Activated T-helper 2 cell treated with anti-CD3 and anti-CD28 coated beads, Interferon-gamma antibody, Interleukin-2, Interleukin-4, amounts not matched to agents 10 μg/mL and 5 μg/mL and 100 μg/mL, durations not matched to agents 14 hours and 24 hours and 36 hours (primary cell): ENCODE data around the gene CPN2. TPM values are rescaled to one million over a fixed set of nuclear protein-coding genes. Genes with fewer than 3 reads are reported as not detected.
A peak's percentile ranks its signal among the peaks of the same experiment; 100 is the strongest.

Experiments used
- DNase-seq: peaks from one replicate; pipeline ENCODE4 v3.0.0; 2021; ENCODE audit warnings: low spot score
- H3K27ac Mint-ChIP-seq: one replicate; pipeline ENCODE4 v1.8.0; 2021; ENCODE audit warnings: mixed read lengths
- H3K27me3 Mint-ChIP-seq: one replicate; pipeline ENCODE4 v1.8.0; 2021; ENCODE audit warnings: low read depth, mixed read lengths
- H3K36me3 Mint-ChIP-seq: one replicate; pipeline ENCODE4 v1.8.0; 2021; ENCODE audit warnings: low read depth, mixed read lengths
- H3K4me1 Mint-ChIP-seq: one replicate; pipeline ENCODE4 v1.8.0; 2021; ENCODE audit warnings: low read depth, mixed read lengths
- H3K4me3 Mint-ChIP-seq: one replicate; pipeline ENCODE4 v1.8.0; 2021; ENCODE audit warnings: low read depth, mild to moderate bottlenecking, moderate library complexity, mixed read lengths
- H3K9me3 Mint-ChIP-seq: one replicate; pipeline ENCODE4 v1.8.0; 2021; ENCODE audit warnings: mixed read lengths
- intact Hi-C: fragments of 100-400 bp; cut with micrococcal nuclease; formaldehyde crosslinking; loops from one replicate; pipeline ENCODE4 v1.15.1; 2023
- total RNA-seq: library from RNA; stranded (reverse); gene quantifications from 2 replicates; pipeline ENCODE4 v1.2.3, GENCODE V29; 2022

CPN2 gene
- total RNA-seq, 1 donor from 2014 or later = not detected

GRCh38 chr3:194343561-194343893, 7.6 kb downstream of the CPN2 start:
- Mint-ChIP-seq H3K4me1 (no peaks in the 10 kb centered on the region), H3K36me3 (no peaks in the 10 kb centered on the region), H3K27ac (no peak overlapping the region), H3K4me3 (no peak overlapping the region), H3K27me3 (peaks cover 10% of the 10 kb centered on the region), H3K9me3 (no peaks in the 10 kb centered on the region)
- DNase-seq = no peak
- intact Hi-C loops = no loop called here

GRCh38 chr3:194342861-194343560, 8.1 kb downstream of the CPN2 start:
- Mint-ChIP-seq H3K36me3 (no peaks in the 10 kb centered on the region), H3K9me3 (no peaks in the 10 kb centered on the region), H3K27ac (no peak overlapping the region), H3K4me1 (no peaks in the 10 kb centered on the region), H3K4me3 (no peak overlapping the region), H3K27me3 (peaks cover 10% of the 10 kb centered on the region)
- no peak for DNase-seq
- intact Hi-C loops = no loop called here

GRCh38 chr3:194340757-194341400, 10.2 kb downstream of the CPN2 start:
- Mint-ChIP-seq H3K9me3 (no peaks in the 10 kb centered on the region), H3K4me3 (no peak overlapping the region), H3K27ac (no peak overlapping the region), H3K4me1 (no peaks in the 10 kb centered on the region), H3K27me3 (peaks cover 20% of the 10 kb centered on the region), H3K36me3 (no peaks in the 10 kb centered on the region)
- intact Hi-C loops = no loop called here
- no peak for DNase-seq

- H3K9me3 Mint-ChIP-seq = no peaks in the 10 kb centered on the region
- H3K4me3 Mint-ChIP-seq = no peak overlapping the region
- peaks cover 20% of the 10 kb centered on the region for H3K27me3 Mint-ChIP-seq
- no peak overlapping the region for H3K27ac Mint-ChIP-seq
- no peaks in the 10 kb centered on the region for H3K36me3 Mint-ChIP-seq
- intact Hi-C loops = no loop called here
- DNase-seq = no peak
- H3K4me1 Mint-ChIP-seq = no peaks in the 10 kb centered on the region
Measured at GRCh38 chr3:194339840-194340239, 11.3 kb downstream of the CPN2 start.

GRCh38 chr3:194339356-194339755, 11.8 kb downstream of the CPN2 start:
- H3K36me3 Mint-ChIP-seq = no peaks in the 10 kb centered on the region
- intact Hi-C loops = no loop called here
- no peak overlapping the region for H3K27ac Mint-ChIP-seq
- no peaks in the 10 kb centered on the region for H3K4me1 Mint-ChIP-seq
- no peak for DNase-seq
- no peak overlapping the region for H3K4me3 Mint-ChIP-seq
- H3K27me3 Mint-ChIP-seq = peaks cover 20% of the 10 kb centered on the region
- H3K9me3 Mint-ChIP-seq = no peaks in the 10 kb centered on the region

GRCh38 chr3:194337965-194338753, 13.0 kb downstream of the CPN2 start:
- peaks cover 23% of the 10 kb centered on the region for H3K27me3 Mint-ChIP-seq
- H3K36me3 Mint-ChIP-seq = no peaks in the 10 kb centered on the region
- no peaks in the 10 kb centered on the region for H3K9me3 Mint-ChIP-seq
- intact Hi-C loops = no loop called here
- no peak overlapping the region for H3K27ac Mint-ChIP-seq
- peaks cover 5% of the 10 kb centered on the region for H3K4me1 Mint-ChIP-seq
- no peak overlapping the region for H3K4me3 Mint-ChIP-seq
- DNase-seq = no peak

- Mint-ChIP-seq H3K27me3 (peaks cover 27% of the 10 kb centered on the region), H3K36me3 (no peaks in the 10 kb centered on the region), H3K4me1 (peaks cover 8% of the 10 kb centered on the region), H3K4me3 (no peak overlapping the region), H3K27ac (no peak overlapping the region), H3K9me3 (no peaks in the 10 kb centered on the region)
- intact Hi-C loops = no loop called here
- DNase-seq = no peak
Measured at GRCh38 chr3:194336601-194337355, 14.3 kb downstream of the CPN2 start.

- DNase-seq = no peak
- Mint-ChIP-seq H3K9me3 (no peaks in the 10 kb centered on the region), H3K27ac (no peak overlapping the region), H3K4me1 (peaks cover 8% of the 10 kb centered on the region), H3K4me3 (no peak overlapping the region), H3K27me3 (peaks cover 28% of the 10 kb centered on the region), H3K36me3 (no peaks in the 10 kb centered on the region)
- intact Hi-C loops = loop anchor here (1.0 to 5.0 kb wide), 3 partner anchors 70 to 263 kb away; no protein-coding TSS in a partner anchor
Measured at GRCh38 chr3:194333981-194334320, 17.2 kb downstream of the CPN2 start.

- Mint-ChIP-seq H3K4me1 (peaks cover 8% of the 10 kb centered on the region), H3K27ac (no peak overlapping the region), H3K4me3 (peak overlapping the region; percentile 70), H3K9me3 (no peaks in the 10 kb centered on the region), H3K27me3 (peaks cover 28% of the 10 kb centered on the region), H3K36me3 (no peaks in the 10 kb centered on the region)
- intact Hi-C loops = loop anchor here (1.0 to 5.0 kb wide), 3 partner anchors 71 to 263 kb away; no protein-coding TSS in a partner anchor
- DNase-seq = peak; percentile 83
Measured at GRCh38 chr3:194333212-194333980, 17.7 kb downstream of the CPN2 start.

GRCh38 chr3:194332858-194333211, 18.3 kb downstream of the CPN2 start:
- Mint-ChIP-seq H3K36me3 (no peaks in the 10 kb centered on the region), H3K9me3 (no peaks in the 10 kb centered on the region), H3K4me3 (no peak overlapping the region), H3K27ac (no peak overlapping the region), H3K27me3 (peaks cover 28% of the 10 kb centered on the region), H3K4me1 (peaks cover 8% of the 10 kb centered on the region)
- intact Hi-C loops = loop anchor here (1.0 to 5.0 kb wide), 3 partner anchors 71 to 264 kb away; no protein-coding TSS in a partner anchor
- no peak for DNase-seq

- Mint-ChIP-seq H3K27ac (no peak overlapping the region), H3K27me3 (peaks cover 18% of the 10 kb centered on the region), H3K9me3 (no peaks in the 10 kb centered on the region), H3K4me1 (peaks cover 8% of the 10 kb centered on the region), H3K4me3 (no peak overlapping the region), H3K36me3 (no peaks in the 10 kb centered on the region)
- no peak for DNase-seq
- intact Hi-C loops = loop anchor here (5.0 kb wide), 1 partner anchor 242 kb away; no protein-coding TSS in a partner anchor
Measured at GRCh38 chr3:194330579-194330978, 20.5 kb downstream of the CPN2 start.

GRCh38 chr3:194330160-194330559, 21.0 kb downstream of the CPN2 start:
- no peaks in the 10 kb centered on the region for H3K36me3 Mint-ChIP-seq
- peaks cover 18% of the 10 kb centered on the region for H3K27me3 Mint-ChIP-seq
- H3K4me1 Mint-ChIP-seq = peaks cover 8% of the 10 kb centered on the region
- no peak for DNase-seq
- H3K27ac Mint-ChIP-seq = no peak overlapping the region
- intact Hi-C loops = loop anchor here (5.0 kb wide), 1 partner anchor 242 kb away; no protein-coding TSS in a partner anchor
- no peak overlapping the region for H3K4me3 Mint-ChIP-seq
- H3K9me3 Mint-ChIP-seq = no peaks in the 10 kb centered on the region
